HS-27A (cell line): ENCODE measurements around the gene TUBGCP2.
"Not testable (repeated sequence)": the region's sequence is repeated elsewhere in the genome, so short reads cannot be mapped to it uniquely, and the experiment has no call there.

ENCODE experiments used
- DNase-seq: peaks from one replicate; pipeline ENCODE4 v3.0.0-alpha.2; 2012; ENCODE audit warnings: low read depth, missing footprints

TUBGCP2 gene

DNA sequence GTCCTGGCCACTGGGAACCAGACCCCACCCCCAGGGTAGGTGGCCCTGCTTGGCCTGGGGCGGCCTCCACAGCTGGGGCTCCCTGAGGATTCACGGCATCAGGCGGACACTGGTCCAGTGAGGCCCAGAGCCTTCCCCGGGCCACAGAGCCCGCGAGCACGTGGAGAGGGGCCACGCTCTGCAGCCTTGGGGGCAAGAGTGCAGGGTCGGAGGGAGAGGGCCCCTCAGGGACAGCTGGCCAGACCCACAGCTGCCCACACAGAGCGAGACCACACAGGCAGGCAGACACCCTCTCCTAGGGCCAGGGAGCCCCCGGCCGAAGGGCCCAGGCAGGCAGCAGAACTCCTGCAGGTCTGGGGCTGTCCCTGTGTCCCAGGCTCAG lies 60.3 kb downstream of the TUBGCP2 start:
- DNase-seq, result no peak

DNA sequence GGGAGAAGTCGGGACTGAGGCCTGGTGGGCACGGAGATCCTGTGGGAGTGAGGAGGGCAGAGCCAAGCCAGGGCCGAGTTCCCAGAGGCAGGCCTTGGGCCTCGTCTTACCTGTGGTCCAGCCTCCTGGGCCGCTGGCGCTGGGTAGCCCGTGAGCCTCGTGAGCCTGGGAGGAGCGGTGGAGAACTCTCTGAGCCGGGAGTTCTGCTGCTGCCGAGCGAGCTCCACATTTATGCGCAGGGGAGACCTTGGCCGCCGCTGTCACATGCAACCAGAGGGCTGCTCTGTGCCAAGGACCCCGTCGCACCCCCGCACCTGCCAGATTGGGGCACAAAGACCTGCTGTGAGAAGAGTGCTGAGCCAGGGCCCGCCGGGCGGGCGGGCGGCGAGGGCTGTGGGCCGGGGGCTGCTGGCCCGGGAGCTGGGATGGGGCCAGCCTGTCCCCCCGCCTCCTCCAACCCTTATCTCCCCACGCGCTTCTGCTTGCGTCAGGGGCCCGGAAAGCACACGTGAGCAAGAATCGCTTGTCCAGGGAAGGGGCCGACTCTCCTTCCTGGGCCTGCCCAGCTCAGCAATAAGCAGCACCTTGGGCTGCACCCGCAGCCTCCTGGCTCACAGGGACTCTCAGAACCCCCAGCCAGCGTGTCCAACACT lies 60.9 kb downstream of the TUBGCP2 start:
- DNase-seq, result no peak

DNA sequence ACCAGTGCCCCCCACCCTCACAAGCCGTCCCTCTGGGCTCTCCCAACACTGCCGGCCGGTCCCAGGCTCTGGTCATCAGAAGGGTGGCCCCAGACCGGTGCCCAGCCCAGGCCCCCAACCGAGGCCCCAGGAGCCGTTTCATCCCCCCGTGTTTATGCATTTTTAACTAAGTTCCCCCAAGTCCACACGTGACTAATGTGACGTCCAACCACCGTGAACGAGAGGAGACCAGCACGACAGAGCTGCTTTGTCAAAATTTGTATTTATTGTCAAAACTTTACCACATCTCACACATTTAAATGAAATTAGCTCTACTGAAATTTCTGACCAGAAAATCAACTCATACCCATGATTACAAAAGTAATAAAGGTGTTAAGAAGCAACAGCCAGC lies 62.4 kb downstream of the TUBGCP2 start:
- no peak for DNase-seq

DNA sequence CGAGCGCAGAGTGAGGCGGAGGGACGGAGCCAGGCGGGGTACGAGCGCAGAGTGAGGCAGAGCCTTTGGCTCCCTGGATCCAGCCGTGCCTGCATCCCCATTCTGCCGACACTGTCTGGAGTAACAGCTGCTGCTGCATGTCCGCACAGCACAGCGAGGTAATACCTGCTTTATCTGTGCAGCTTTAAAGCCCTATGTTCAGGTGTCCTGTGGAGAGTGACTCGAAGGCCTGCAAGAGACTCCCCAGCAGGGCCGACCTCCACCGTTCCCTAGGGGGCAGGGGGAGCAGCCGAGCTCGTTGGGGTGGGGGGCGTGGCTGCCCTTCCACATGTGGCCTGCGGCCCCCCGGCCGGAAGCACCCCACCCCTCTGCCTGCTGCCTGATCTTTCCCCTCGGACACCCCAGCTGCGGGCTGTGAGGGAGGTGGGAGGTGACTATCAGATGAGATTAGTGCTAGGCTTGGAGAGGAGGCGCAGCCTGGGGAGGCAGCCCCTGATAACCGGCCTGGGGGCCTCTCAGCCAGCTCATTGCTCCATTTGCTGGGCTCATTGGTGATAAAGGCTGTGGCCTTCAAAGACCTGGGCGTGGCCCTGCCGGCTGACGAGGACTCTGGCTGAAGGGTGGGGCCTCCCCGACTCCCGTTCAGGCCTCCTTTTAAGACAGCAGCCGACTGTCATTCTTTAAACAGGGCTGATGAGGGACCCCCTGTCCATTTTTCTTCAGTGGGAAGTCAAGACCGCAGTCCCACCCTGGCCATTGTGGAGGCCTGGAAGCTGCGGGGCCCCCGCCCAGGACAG lies 63.0 kb downstream of the TUBGCP2 start:
- no peak for DNase-seq

DNA sequence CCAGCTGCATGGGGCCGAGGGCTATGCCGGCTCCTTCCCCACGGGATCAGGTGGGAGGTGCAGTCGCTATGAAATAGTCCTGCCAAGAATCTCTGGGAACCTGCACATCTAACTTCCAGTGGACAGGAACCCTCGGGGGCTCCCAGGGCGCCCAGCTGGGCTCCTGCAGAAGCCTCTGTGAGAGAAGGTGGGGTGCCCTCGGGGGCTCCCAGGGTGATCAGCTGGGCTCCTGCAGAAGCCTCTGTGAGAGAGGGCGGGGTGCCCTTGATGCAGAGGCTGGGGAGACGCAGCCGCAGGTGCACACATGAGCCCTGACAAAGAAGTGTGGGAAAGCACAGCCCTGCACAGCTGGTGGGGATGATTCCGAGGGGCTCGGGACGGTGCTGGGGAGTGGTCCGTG lies 65.1 kb downstream of the TUBGCP2 start:
- DNase-seq, result no peak

DNA sequence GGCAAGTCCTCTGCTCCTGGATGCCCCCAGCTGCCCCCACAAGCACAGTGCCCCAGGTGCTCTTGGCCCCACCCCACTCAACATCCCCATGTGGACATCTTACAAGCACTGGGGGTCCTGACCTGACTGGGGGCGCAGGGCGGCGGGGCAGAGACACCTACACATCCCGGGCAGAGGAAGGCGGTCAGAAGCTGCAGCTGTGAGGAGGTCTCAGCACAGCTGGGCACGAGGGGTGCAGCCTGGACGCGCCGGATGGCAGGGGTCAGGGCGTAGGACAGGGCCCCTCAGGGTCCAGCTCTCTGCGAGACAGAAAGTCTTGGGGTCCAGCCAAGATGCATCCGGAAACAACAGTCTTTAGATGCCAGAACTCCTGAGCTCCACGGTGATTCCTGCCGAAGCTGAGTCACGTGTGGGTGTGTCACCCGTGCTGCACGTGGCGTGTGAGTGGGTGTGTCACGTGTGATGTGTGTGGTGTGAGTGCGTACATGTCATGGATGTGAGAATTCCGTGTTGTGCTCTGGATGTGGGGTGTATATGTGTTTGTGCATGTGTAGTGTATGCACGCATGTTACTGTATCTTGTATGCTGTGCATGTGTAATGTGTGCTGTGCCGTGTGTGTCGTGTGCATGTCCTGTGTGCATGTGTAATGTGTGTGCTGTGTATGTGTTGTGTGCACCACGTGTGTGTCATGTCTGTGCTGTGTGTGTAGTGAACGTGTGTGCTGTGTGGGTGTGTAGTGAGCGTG lies 65.9 kb downstream of the TUBGCP2 start:
- no peak for DNase-seq

DNA sequence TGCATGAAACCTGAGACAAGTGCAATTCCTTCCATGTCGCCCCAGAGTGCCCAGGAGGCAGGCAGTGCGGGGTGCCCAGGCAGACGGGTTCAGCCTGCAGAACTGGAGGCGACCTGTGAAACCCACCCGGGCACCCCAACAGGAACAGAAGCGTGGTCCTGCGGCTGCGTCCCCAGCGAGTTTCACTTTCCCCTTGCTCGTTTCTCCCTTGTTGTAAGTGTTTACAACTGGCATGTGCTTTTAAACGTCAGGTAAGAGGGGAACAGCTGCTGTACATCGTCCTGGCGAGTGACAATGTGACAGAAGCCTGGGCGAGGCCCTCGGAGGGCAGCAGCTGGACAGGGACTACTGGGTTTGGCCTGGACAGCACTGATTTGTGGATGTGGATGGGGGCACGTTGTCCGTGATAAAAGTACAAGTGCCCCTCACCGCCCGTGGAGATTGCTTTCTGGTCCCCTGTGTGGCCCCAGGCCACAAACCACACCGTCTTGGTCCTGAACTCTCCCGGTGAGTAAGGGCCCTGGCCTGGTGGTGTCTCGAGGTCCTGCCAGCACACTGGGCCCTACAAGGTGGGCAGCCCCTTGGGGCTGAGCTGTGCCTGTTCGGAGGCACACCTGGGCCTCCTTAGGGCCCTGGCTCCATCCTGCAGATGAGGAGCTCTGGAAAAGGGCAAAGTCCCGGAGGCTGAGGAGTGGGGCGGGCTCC lies 67.0 kb downstream of the TUBGCP2 start:
- DNase-seq, result no peak

DNA sequence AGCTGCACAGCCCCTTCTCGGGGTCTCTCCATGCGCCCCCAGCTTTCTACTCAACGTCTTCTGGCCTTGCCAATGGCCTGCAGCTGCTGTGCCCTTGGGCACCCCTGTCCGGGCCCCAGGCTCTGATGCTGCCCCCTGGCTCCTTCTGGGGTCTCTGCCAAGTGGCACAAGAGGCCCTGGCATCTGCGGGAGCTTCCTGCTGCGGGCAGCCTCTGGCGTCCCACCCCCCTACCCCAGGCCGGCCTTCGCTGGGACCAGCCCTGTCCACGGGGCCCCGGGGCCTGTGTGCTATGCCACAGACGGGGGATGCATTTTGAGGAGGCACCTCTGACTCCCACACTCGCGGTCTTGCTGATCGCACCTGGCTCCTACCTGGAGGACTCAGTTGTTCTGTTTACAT lies 68.7 kb downstream of the TUBGCP2 start:
- no peak for DNase-seq

DNA sequence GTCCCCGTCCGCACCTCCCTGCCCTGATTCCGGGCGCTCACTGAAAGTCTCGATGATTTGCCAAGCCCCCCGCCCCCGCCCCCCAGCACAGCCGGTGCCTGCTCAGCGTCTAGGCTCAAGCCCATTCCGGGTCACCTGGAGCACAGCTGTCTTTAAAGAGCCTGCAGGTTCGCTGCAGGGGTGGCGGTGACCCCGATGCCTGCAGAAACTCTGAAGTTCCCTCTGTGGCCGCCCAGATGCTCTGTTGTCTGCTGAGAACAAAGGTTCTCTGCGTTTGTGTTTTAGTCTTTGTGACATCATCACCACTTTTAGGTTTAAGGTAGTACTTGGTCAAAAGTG lies 70.2 kb downstream of the TUBGCP2 start:
- no peak for DNase-seq

DNA sequence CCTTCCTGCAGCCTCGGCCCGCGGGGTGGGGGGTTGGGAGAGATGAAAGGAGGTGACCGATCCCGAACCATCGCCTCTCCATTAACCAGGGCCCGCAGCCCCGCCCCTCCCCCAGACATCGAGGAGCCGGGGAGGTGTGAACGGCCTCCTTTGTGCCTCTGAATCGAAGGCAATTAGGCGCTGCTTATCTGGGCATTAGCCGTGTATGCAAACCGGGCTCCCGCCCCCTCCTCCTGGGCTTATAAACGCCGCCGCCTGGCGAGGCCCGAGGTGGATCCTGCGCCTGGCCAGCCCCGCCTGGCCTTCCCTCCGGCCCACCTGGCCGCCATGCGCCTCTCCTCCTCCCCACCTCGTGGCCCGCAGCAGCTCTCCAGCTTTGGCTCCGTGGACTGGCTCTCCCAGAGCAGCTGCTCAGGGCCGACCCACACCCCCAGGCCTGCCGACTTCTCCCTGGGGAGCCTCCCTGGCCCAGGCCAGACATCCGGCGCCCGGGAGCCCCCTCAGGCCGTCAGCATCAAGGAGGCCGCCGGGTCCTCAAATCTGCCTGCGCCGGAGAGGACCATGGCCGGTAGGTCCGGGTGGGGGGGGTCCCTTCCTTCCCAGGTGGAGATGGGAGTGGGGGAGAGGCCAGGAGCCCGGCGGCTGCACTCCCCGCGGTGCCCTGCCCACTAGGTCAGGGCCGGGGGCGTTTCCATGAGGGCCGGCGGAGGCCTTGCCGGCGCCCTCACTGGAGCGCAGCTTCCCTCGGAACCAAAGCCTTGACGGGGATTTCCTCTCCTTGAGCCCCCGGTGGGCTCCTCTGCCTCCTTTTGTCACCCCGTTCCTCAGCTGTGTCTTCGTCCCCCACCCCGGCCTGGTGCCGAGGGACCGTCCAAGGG lies 70.8 kb downstream of the TUBGCP2 start, which contains the start of gene VENTX:
Gene VENTX, plus strand, starts transcription at position 268 of the 878 bp plus-strand sequence. Its CDS starts 60 bp downstream, at position 328.
- no peak for DNase-seq

DNA sequence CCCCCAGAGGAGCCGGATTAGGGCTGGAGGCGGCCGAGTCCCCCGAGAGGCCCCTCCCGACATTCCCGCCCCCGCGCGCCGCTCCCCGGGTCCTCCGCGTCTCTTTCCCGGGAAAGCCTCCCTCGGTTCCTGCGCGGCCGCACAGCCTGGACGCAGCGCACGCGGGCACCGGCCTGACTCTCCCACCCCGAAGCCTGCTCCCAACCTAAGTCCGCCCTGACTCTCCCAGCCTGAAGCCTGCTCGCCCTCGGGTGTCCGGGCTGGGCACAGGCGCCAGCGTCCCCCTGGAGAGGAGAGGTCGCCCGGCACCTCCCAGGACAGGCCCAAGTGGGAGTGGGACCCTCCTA lies 71.5 kb downstream of the TUBGCP2 start:
- DNase-seq, result no peak

DNA sequence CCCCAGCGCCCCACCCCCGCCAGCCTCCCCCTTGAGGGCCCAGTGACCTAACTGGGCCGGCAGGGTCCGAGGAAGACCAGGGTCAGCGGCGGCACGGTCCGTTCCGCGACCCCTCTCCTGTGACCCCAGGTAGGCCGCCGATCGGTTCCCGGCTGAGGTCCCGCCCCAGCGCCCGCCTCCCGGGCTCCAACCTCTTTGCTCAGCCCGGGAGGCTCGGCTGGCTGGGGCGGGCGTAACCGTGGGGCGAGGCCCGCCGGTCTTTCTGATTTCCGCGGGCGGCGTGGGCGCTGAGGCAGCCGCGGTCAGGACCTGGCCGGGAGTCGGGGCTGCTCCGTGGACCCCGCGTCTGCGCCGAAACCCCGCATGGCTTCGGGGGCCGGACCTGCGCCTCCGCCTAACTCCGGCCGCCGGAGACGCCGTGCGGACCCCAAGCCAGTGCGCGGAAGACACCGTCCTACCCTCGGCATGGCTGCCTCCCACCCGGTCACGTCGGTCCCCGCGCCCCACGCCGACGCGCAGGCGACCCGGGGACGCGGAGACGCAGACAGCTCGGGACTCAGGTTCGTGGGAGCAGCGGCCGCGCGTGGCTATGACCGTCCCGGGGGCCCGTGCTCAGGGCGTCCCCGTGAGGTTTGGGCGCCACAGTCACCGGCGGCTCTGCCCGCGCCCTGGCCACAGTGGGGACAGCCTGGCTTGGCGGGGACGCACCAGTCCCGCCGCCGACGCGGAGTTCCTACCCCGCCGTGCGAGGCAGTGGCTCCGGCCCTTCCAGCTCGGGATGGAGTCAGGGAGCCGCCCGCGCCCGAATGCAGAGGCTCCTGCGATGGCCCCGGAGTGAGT lies 72.1 kb downstream of the TUBGCP2 start:
- DNase-seq, result no peak

DNA sequence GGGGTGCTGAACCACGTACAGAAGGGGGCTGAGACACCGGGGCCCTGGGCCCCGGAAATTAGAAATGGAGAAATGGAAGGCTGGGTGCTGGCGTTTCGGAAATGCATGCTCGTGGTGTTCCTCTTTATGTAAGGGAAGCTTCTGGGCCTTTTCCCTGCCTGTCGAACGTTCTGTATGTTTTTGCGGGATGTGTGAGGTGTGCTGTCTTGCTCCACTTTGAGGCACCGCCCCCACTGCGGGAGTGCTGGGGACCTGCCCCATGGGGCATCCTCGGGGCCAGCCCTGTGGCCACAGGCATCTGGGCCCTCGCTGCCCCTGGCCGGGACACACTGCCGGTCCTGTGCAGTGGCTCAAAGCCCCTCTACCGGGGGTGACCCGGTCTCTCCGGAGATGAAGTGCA lies 72.7 kb downstream of the TUBGCP2 start:
- no peak for DNase-seq

DNA sequence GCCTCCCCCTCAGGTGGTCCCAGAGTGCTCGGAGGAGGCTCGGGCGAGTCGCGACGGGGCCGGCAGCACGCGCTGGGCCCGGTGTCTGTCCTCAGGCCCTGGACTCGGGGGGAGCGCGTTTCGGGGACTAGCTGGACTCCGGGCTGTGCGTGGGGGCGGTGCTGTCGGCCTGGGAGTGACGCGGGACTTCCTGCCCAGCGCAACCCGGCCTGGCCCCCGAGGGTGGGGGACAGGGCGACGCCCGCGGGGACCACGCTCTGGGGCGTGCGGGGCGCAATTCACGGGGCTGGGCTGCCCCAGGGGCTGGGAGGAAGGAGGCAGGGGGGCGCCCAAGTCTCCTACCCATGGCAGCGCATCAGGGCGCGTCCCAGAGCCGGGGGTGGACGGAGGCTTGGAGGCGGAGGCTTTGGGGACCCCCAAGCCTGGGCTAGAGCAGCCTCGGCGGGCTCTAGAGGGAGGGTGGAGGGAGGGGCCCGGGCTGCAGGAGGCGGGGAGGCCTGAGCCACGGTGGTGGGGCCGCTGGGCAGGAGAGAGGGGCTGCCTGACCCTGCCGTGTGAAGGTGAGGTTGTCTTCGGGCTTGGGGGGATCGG lies 73.3 kb downstream of the TUBGCP2 start:
- no peak for DNase-seq

DNA sequence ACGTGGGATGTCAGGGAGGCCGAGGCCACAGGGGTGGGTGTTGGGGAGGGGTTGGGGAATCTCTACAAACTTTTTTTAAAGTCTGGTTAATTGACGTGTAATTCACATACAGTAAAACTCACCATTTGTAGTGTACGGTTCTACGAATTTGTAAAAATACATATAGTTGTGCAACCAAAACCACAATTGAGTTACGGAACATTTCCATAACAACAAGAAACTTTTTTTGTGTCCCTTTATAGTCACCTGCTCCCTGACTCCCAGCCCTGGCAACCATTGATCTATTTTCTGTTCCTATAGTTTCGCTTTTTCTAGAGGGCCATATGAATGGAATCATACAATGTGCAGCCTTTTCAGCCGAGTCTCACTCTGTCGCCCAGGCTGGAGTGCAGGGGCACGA lies 73.9 kb downstream of the TUBGCP2 start:
- not testable (repeated sequence) for DNase-seq

DNA sequence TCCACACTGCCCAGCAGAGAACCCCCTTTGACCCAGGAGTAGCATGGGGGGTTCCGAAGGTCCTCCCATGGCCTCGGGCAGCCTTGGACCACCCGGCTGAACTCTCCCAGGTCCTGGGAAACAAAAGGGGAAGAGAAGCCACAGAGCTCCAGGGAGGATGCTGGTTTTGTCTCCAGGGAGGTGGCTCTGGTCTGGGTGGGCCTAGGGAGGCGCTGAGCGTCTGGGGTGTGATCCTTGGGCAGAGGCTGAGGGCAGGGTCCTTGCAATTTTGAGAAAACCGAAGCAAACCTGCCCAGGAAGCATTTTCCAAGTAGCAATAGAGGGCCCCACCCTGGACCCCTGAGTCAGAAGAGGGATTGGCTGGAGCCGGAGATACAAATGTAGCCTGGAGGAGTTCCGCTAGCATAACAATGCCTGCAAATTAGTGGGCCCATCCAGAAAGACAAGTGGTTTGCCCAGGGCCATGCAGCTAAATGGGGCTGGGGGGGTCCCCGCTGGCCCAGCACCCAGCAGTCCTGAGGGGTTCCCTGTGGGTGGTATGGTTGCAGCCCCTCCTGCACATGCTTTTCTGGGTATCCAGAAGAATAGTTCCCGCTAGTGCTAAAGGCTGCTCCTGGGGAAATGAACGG lies 76.6 kb downstream of the TUBGCP2 start:
- no peak for DNase-seq

DNA sequence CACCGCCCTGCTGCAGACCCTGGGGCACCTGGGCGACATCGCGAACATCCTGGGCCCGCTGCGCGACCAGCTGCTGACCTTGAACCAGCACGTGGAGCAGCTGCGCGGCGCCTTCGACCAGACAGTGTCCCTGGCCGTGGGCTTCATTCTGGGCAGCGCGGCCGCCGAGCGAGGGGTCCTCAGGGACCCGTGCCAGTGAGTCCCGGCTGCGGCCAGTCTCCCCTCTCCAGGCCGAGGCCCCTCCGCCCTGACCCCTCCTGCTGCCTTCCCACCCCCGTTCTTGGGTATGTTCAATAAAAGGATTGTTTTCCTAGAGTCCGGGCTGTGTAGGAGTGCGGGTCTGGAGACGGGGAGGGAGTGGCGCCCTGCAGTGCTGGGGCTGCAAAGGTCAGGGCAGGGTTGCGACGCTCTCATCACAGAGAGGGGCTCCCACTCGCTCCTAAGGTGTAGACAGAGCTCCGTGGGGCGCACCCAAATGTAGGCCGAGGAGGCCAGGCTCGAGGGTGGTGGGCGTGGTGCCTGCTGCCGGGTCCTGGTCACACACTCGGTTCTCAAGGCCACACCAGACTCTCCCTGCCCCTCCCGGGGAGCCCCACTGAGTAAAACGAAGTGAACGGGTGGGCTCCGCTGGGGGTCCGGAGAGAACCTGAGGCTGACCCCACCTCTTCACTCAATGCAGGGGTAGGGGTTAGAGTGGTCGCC lies 77.3 kb downstream of the TUBGCP2 start:
- DNase-seq, result no peak

DNA sequence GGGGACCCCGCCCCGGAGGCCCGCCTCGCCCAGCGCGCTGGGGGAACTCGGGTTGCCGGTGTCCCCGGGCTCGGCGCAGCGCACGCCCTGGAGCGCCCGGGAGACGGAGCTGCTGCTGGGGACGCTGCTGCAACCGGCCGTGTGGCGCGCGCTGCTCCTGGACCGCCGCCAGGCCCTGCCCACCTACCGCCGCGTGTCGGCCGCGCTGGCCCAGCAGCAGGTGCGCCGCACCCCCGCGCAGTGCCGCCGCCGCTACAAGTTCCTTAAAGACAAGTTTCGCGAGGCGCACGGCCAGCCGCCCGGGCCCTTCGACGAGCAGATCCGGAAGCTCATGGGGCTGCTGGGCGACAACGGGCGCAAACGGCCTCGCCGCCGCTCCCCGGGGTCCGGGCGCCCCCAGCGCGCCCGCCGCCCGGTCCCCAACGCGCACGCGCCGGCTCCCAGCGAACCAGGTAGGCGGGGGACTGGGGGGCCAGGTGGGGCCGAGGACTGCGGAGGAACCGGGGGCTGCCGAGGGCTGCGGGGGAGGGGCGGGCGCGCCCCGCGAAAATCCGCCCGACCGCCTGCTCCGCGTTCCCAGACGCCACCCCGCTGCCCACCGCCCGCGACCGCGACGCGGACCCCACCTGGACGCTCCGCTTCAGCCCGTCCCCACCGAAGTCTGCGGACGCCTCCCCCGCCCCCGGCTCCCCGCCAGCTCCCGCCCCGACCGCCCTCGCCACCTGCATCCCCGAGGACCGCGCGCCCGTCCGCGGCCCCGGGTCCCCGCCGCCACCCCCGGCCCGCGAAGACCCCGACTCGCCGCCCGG lies 78.1 kb downstream of the TUBGCP2 start:
- no peak for DNase-seq
